Endothelial cell of umbilical vein (primary cell): ENCODE results near the gene CASKIN2. TPM values are rescaled to one million over a fixed set of nuclear protein-coding genes. Genes with fewer than 3 reads are reported as not detected.
A peak's percentile ranks its signal among the peaks of the same experiment; 100 is the strongest.

Experiments
- BruUV-seq: library from RNA; stranded (reverse); fragments of 400-500 nt; replicated peaks from 2 replicates; lab custom pipeline; 2021; lab: Mats Ljungman, UMichigan
- CTCF ChIA-PET: fragments of 300-600, 350-600 bp; sonication (Branson Sonifier 250); formaldehyde crosslinking; loops from one replicate; lab custom pipeline; 2021; ENCODE audit warnings: antibody characterized with exemption, inconsistent platforms; lab: Charles Lee
- POLR2A ChIA-PET: fragments of 300-600, 350-600 bp; sonication (Branson Sonifier 250); formaldehyde crosslinking; loops from one replicate; lab custom pipeline; 2021; ENCODE audit warnings: antibody characterized with exemption, inconsistent platforms; lab: Charles Lee
- DNase-seq: peaks from one replicate; pipeline ENCODE4 v3.0.0-alpha.2; 2011; ENCODE audit warnings: low read depth, low spot score
- FAIRE-seq: peaks from 2 replicates; lab custom pipeline; 2011; peaks lifted over from hg19 to GRCh38; lab: Jason Lieb, UNC
- H2AFZ ChIP-seq: 2 replicates; pipeline ENCODE4 v1.6.0; 2012; ENCODE audit warnings: low read depth, low read length, control low read depth, inconsistent platforms
- H3K27ac ChIP-seq: 2 replicates; pipeline ENCODE4 v1.5.1; 2011; ENCODE audit warnings: low read depth, mild to moderate bottlenecking, control low read depth, low read length, moderate library complexity; ENCODE audit not compliant: insufficient read depth
- H3K27me3 ChIP-seq, 2 experiments: 2 replicates each; pipeline versions ENCODE4 v1.6.0 to v1.6.1; 2011; ENCODE audit warnings: low read length in 2 of 2, mixed read lengths in 1 of 2; ENCODE audit not compliant: control insufficient read depth in 2 of 2, insufficient read depth in 2 of 2
- H3K36me3 ChIP-seq, 2 experiments: 2 replicates in 1 of 2; 3 replicates in 1 of 2; pipeline ENCODE4 v1.5.1; 2011; ENCODE audit warnings: low read length in 2 of 2, mild to moderate bottlenecking in 1 of 2, moderate library complexity in 1 of 2; ENCODE audit not compliant: control insufficient read depth in 2 of 2, insufficient read depth in 2 of 2; ENCODE audit errors: extremely low read depth in 1 of 2
- H3K4me1 ChIP-seq: 3 replicates; pipeline ENCODE4 v1.5.1; 2011; ENCODE audit warnings: mild to moderate bottlenecking, low read length; ENCODE audit not compliant: control insufficient read depth, insufficient read depth; ENCODE audit errors: extremely low read depth
- H3K4me2 ChIP-seq: 2 replicates; pipeline ENCODE4 v1.6.1; 2011; ENCODE audit warnings: low read length, control low read depth, mixed read lengths; ENCODE audit not compliant: insufficient read depth
- H3K4me3 ChIP-seq, 3 experiments: fragments of 200-600 bp in 1 of 3; sonication (generic), shearing (Covaris generic) in 1 of 3; replicated peaks in 1 of 3; 2 replicates each; pipeline ENCODE4 v1.5.1; 2011 to 2016; ENCODE audit warnings: control low read depth in 3 of 3, low read length in 3 of 3, mild to moderate bottlenecking in 2 of 3, inconsistent platforms in 1 of 3, low read depth in 1 of 3, moderate library complexity in 1 of 3; ENCODE audit not compliant: insufficient read depth in 1 of 3
- H3K79me2 ChIP-seq: 2 replicates; pipeline ENCODE4 v1.6.0; 2012; ENCODE audit warnings: low read length, inconsistent platforms; ENCODE audit not compliant: control insufficient read depth, insufficient read depth
- H3K9ac ChIP-seq: replicated peaks from 2 replicates; pipeline ENCODE3; 2011; ENCODE audit warnings: low read length, control low read depth; ENCODE audit not compliant: insufficient read depth; ENCODE audit errors: extremely low read depth
- H3K9me1 ChIP-seq: replicated peaks from 3 replicates; pipeline ENCODE4 v1.6.0; 2011; ENCODE audit warnings: mild to moderate bottlenecking, low read length; ENCODE audit not compliant: control insufficient read depth, insufficient read depth; ENCODE audit errors: extremely low read depth
- H3K9me3 ChIP-seq: replicated peaks from 2 replicates; pipeline ENCODE4 v1.5.1; 2012; ENCODE audit warnings: low read length, inconsistent platforms; ENCODE audit not compliant: control insufficient read depth, insufficient read depth
- H4K20me1 ChIP-seq: replicated peaks from 2 replicates; pipeline ENCODE3; 2011; ENCODE audit warnings: mild to moderate bottlenecking, low read length; ENCODE audit not compliant: control insufficient read depth, insufficient read depth; ENCODE audit errors: extremely low read depth
- CTCF ChIP-seq, 2 donors: IDR thresholded peaks; 1 replicate in 1 of 2; 2 replicates in 1 of 2; pipeline ENCODE4 v1.5.1; 2011; ENCODE audit warnings: low read length in 2 of 2, mild to moderate bottlenecking in 2 of 2, moderate library complexity in 2 of 2, control low read depth in 1 of 2, inconsistent platforms in 1 of 2, low read depth in 1 of 2; ENCODE audit not compliant: insufficient read depth in 1 of 2; ENCODE audit errors: extremely low read depth in 1 of 2
- EZH2 ChIP-seq: IDR thresholded peaks from 2 replicates; pipeline ENCODE4 v1.6.1; 2012; ENCODE audit warnings: borderline replicate concordance, low read depth, mild to moderate bottlenecking, moderate library complexity, low read length, inconsistent platforms; ENCODE audit not compliant: severe bottlenecking
- FOS ChIP-seq: IDR thresholded peaks from 2 replicates; pipeline ENCODE4 v1.6.1; 2011; ENCODE audit warnings: mild to moderate bottlenecking, low read length, moderate library complexity, borderline replicate concordance; ENCODE audit not compliant: insufficient read depth
- GATA2 ChIP-seq: IDR thresholded peaks from 2 replicates; pipeline ENCODE4 v1.7.0; 2011; ENCODE audit warnings: low read depth, mild to moderate bottlenecking, moderate library complexity, mixed read lengths, low read length; ENCODE audit not compliant: insufficient read length, insufficient read depth
- JUN ChIP-seq: IDR thresholded peaks from 2 replicates; pipeline ENCODE4 v1.6.1; 2011; ENCODE audit warnings: borderline replicate concordance, low read depth; ENCODE audit not compliant: insufficient read length, insufficient read depth
- MYC ChIP-seq: IDR thresholded peaks from one replicate; pipeline ENCODE4 v1.6.1; 2011; ENCODE audit warnings: mild to moderate bottlenecking, low read depth, low read length
- POLR2A ChIP-seq: IDR thresholded peaks from 2 replicates; pipeline ENCODE4 v1.6.1; 2012; ENCODE audit warnings: low read depth, mild to moderate bottlenecking, control low read depth, low read length
- POLR2AphosphoS5 ChIP-seq: IDR thresholded peaks from 2 replicates; pipeline ENCODE4 v1.6.1; 2012; ENCODE audit warnings: low read depth, mild to moderate bottlenecking, control low read depth, low read length, moderate library complexity; ENCODE audit not compliant: insufficient read depth
- dilution Hi-C: fragments of 300-500 bp; cut with MboI; formaldehyde crosslinking; loops from one replicate; pipeline ENCODE4 v1.15.0; 2019; ENCODE audit warnings: low sequenced_read_pairs; ENCODE audit not compliant: extremely low pct_ligation_motif_present
- intact Hi-C: fragments of 100-400 bp; cut with micrococcal nuclease; formaldehyde crosslinking; loops from one replicate; pipeline ENCODE4 v1.10.0; 2022
- polyA plus RNA-seq, 4 experiments: library from polyadenylated mRNA; depleted of rRNA in 3 of 4; stranded (reverse) in 3 of 4; unstranded in 1 of 4; fragments of >200 nt; gene quantifications; 2 replicates each; pipeline versions ENCODE4 v1.2.1 to v1.2.3, GENCODE V29; 2011 to 2012; ENCODE audit warnings: missing spikeins in 1 of 4
- total RNA-seq: library from RNA; stranded (reverse); gene quantifications from 2 replicates; pipeline ENCODE4 v1.2.3, GENCODE V29; 2021
- TF ChIP-seq, protein P1 (sequence below): IDR thresholded peaks from 2 replicates; pipeline ENCODE4 v1.6.1; 2011; ENCODE audit not compliant: insufficient read depth, insufficient read length

The CASKIN2 gene
- total and polyA plus RNA-seq, 2 donors (not counting 3 experiments of a cell fraction or from before 2014, with no cell fraction given) = 13.0 to 37.6 TPM

DNA sequence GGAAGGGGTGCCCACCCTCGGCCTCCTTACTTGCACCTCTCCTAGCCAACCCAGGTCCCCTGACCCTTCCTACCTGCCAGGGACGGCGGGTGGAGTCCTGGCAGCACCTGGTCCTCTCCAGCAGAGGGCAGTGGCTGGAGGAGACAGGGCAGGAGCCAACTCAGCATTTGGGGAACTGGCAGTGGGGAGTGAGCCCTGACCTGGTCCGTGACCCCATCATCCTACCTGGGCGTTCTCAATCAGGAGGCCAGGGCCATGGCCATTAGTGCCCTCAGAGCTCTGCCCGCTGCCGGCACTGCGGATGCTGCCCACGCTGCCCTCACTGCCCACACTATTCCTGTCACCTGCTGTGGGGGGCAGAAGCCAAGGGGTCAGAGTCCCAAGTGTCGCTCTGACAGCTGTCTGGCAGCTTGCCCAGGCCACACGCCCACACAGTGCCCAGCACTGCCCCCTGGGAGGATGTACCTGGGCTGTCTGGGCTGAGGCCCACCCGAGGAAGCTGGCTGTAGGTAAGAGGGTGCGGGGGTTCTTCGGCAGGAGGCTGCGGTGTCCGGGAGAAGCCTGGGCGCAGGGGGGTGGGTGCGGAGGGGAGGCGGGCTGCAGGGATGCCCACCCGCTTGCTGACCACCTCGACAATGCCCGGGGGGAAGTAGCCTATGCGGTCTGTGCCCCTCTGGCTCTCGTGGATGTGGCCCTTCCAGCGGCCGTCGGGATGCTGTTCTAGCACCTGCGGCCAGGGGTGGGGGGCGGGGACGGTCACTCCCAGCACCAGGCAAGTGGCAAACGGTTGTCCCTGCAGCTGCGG, 10.8 kb downstream of the CASKIN2 start:
- FAIRE-seq = no peak
- ChIA-PET POLR2A (no interaction called here), CTCF (interaction anchor here (1.5 kb wide), 1 partner anchor 12 kb away, joined by 7 read pairs; the partner anchor contains the start of gene TSEN54)
- Histone ChIP-seq H3K79me2 (no peaks in the 10 kb centered on the region), H3K4me3 (no peak overlapping the region), H3K9me1 (no peaks in the 10 kb centered on the region), H2AFZ (no peak overlapping the region), H3K9ac (no peak overlapping the region), H4K20me1 (no peaks in the 10 kb centered on the region), H3K27me3 (no peaks in the 10 kb centered on the region), H3K36me3 (peaks cover 0 to 33% of the 10 kb centered on the region in 2 experiments), H3K27ac (no peak overlapping the region), H3K4me2 (no peak overlapping the region), H3K9me3 (no peaks in the 10 kb centered on the region), H3K4me1 (peaks cover 5% of the 10 kb centered on the region)
- no peak for DNase-seq
- intact Hi-C loops = no loop called here
- no TSS peak for BruUV-seq
- dilution Hi-C loops = no loop called here
- TF ChIP-seq POLR2A (no peak), JUN (no peak), POLR2AphosphoS5 (no peak), EZH2 (no peak), MYC (no peak), CTCF (IDR thresholded peaks at IDR 0.05; ENCODE audit: extremely low read depth in 1 of 2, insufficient read depth in 1 of 2, low read depth in 1 of 2, low read length in 2 of 2) (peak; percentile 34 to 51), GATA2 (no peak), FOS (no peak)
- TF ChIP-seq, protein P1, sequence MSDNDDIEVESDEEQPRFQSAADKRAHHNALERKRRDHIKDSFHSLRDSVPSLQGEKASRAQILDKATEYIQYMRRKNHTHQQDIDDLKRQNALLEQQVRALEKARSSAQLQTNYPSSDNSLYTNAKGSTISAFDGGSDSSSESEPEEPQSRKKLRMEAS = no peak
